ENCODE results near the gene SRP19.
"Not testable (repeated sequence)": the region's sequence is repeated elsewhere in the genome, so short reads cannot be mapped to it uniquely, and the experiment has no call there.

SRP19 gene

DNA sequence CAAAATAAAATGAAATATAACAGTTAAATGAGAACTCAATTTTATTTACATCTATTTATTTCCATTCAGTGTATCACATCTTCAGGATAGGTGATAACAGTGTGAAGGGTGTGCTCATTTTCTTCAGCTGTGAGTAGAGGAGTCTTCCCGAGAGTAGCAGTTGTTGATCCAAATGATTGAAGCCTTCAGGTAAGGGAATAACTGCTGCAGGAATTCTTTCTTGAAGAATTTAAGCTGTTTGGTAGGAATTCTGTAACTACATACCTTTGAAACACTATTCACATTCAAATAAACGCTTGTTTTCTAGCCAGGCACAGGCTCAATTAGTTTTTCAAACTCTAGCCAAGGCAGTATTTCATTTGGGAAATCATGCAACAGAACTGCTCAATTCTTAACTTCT, 15.3 kb downstream of the SRP19 start:
- DNase-seq, result no peak

- no peak for DNase-seq
Measured at GRCh38 chr5:112878101-112878500, 17.0 kb downstream of the SRP19 start.

DNA sequence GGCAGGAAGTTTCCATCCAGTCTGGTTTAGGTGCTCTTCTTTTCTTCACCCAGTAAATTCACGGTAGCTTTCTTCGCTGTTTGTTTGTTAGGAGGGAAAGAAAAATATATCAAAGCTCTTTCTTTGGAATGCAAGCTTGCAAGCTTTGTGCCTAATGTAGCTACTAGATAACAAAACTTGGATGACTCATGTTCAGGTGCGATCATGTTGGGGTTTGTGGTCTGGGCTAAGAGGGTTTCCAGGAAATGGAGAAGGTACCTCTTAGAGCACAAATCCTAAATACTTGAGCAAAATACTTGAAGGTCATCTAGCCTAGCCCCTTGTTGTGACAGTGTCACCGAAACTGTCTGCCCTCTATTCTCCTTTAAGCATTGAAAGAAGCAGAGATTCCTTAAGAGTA, 17.7 kb downstream of the SRP19 start:
- DNase-seq, result peak; percentile 27

GRCh38 chr5:112880219-112880964, 19.3 kb downstream of the SRP19 start:
- DNase-seq, result no peak

DNA sequence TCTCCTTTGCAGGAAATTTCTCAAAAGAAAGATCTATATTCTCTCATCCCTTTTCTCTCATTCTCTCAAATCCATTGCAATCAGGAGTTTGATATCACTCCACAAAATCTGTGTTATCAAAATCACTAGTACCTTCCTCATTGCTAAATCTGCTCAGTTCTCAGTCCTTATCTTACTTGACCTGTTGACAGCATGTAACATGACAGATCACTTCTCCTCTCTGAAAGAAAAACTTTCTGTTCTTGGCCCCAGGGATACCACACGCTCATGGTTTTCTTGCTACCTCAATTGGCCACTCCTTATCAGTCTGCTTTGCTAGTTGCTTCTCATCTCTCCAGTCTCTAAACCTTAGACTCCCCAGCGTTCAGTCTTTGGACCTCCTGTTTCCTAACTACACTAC, 22.1 kb downstream of the SRP19 start:
- DNase-seq, result no peak

DNA sequence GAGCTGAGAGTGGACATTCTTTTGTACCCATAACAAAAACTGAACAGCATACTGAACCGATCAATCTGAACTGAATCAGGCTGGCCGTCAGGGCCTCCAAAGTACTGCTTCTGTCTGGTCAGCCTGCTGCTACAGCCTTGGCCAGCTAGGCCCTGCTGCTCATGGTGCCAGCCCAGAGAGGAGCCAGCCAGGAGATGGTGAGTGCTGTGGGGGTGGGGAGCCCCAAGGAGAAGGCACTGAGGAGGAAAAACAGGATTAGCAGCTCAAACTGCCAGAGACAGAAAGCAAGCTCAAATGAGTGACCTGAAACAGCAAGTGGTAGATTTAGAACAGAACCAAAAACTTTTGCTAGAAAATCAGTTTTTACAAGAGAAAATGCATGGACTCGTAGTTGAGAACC, 23.9 kb downstream of the SRP19 start:
- DNase-seq, result no peak

GRCh38 chr5:112886975-112887374, 25.9 kb downstream of the SRP19 start:
- DNase-seq, result no peak

GRCh38 chr5:112892066-112892465, 31.0 kb downstream of the SRP19 start:
- DNase-seq, result not testable (repeated sequence)

GRCh38 chr5:112892776-112893175, 31.7 kb downstream of the SRP19 start:
- DNase-seq, result no peak

DNA sequence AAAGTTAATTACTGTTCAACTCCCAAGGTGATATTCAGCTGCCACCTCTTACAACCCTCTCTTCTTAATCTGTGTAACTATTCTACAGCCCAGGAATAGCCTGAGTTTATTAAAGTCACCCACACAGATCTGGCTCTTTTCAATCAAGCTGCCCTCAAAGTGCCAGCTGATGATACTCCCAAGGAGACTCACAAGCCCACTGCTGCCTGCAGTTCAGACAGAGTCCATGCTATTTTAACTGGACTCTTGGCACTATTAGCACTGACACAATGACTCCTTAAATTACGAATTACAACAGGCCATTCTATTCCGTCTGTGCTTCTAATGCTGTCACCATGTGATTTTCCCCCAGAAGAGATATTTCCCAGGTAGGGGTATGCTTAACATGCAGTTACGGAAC, 34.6 kb downstream of the SRP19 start:
- DNase-seq, result no peak

DNA sequence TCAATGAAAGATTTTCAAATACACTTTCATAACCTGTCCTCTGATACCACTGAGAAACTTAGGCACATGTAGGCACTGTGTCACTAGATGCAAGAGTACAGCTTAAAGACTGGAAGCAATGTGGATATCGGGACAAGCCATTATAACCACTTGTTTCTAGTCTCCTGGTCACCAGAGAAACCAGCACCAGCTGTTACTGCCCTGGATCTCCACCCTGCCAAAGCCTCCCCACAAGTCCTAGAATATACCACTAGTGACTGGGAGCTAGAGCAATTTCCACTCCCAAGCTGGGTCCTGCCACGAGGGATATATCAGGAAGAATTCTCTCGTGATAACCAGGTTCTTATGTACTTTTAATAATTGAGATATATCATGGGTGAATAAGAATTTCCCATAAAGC, 41.5 kb downstream of the SRP19 start:
- DNase-seq, result no peak

- DNase-seq, result not testable (repeated sequence)
Measured at GRCh38 chr5:112904996-112905395, 43.9 kb downstream of the SRP19 start.

DNA sequence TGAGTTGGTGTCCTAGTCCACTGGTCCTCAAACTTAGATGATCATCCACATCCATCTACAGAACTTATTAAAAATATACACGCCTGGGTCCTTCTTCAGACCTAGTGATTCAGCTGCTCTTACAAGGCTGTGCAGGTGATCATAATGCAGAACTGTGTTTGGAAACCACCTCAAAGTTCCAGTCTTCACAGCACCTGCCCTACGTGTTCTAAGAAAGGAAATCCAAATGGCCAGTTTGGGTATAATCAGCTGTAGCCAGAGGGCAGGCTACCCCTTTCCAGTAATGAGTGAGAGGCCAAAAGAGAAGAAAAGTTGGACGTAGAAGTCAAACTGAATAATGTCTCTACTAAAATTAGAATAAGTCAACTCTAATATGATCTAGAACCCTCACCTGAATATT, 45.5 kb downstream of the SRP19 start:
- DNase-seq, result no peak

DNA sequence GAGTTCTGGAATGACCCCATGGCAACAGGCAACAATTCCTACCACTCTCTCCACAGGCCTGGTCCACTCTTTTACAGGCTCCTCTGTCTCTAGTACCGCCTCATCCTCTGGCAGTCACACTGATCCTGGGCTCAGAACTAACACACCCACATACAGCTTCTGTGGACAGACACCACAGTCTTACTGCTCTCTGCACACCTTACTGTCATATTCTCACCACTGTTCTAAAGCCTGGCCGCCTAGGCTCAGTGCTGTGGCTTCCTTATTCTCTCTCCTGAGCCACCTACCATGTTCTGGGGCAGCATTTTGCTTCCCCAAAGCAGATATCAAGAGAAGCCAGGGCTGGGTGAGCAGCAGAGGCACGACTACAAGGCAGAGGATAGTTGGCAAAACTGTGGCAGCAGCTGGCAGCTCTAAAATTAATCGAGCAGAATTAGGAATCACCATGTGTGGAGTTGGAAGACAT, 46.1 kb downstream of the SRP19 start:
- DNase-seq, result no peak

DNA sequence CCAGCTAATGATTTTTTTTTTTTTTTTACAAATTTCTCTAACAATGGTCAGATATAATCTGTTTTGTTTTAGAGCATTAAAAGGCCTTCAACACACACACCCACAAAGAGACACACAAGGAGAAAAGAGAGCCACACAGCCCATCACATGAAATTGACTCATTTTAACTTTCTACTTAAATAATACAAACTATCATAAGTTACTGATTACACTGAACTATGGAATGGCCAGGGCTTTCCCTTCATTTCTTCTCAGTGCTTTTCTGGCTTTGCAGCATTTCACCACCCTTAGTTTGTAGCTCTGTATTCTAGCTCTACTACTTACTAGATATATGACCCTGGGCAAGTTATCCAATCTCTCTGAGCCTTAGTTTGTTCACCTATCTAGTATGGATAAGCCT, 47.8 kb downstream of the SRP19 start:
- DNase-seq, result no peak

GRCh38 chr5:112910529-112910928, 49.4 kb downstream of the SRP19 start:
- DNase-seq, result no peak

DNA sequence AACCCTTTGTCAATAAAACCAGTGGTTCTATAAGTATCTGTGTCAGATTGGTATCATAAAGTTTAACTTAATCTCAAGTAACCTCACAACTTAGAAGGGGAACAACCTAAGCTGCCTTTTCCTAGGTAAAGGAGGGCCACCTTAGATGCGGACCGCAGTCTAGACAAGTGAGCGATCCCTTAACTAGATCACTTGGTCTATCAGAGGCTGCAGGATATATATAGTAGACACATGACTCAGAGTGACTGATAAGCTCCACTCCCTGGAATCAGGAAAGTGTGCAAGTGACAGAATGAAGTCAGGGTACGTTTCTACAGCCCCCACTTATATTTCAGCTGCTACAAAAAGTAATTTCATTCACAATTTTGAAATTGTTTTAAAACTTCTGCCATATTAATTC, 53.5 kb downstream of the SRP19 start:
- DNase-seq, result no peak

DNA sequence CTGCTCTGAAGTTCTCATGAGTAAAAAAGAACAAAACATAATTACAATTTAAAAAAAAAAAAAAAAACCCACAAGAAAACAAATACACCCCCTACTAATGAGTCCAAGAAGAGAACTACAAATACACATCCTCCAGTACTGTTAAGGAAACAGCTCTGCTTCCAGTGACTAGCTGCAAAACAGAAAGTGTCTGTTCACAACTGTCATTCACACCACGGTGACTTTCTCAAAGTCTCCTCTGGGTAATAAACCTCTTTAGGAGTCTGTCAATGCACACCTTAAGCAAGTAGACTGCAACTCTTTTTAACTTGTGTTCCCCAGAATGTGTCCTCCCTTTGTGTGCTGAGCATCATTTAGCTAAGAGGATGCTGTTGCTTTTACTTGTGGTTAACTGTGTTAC, 54.7 kb downstream of the SRP19 start:
- DNase-seq, result no peak

GRCh38 chr5:112917453-112917995, 56.4 kb downstream of the SRP19 start:
- DNase-seq, result no peak

DNA sequence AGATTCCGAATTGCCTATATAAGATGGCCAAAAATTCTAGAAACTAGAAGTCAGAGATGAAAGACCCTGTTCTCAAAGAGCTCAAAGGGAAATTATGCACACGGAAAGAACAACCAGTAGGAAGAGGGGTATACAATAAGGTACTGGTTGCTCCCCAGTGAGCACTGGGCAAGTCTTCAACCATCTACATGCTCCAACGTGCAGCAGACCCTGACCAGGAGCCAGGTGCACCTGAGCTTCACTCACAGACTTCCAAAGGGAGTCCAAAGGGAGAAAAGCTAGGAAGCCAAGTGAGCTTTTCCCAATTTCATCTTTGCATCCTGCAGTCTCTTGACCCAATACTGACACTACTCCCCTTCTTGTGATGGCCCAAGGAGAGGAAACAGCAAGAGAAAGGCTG, 57.0 kb downstream of the SRP19 start:
- DNase-seq, result no peak

DNA sequence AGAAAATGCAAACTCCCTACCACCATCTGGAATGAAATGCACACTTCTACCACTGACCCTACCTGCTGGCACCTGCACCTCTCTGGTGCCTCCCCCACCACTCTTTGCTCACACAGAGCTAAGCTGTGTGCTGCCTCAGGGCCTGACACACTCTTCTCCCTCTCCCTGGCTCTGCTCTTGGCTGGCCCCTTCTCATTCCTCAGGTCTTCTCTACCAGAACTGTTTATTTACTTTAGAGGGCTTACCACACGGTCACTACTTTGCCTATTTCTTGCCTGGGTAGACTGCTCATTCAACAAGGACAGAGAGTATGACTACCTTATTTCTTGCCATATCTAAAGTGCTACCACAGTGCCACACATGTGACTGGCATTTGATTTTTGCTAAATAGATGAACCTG, 57.6 kb downstream of the SRP19 start:
- no peak for DNase-seq
